ENCODE data around the gene DEGS2. TPM values are rescaled to one million over a fixed set of nuclear protein-coding genes. Genes with fewer than 3 reads are reported as not detected.

Gene DEGS2
- total RNA-seq = not detected in 2 replicates

DNA sequence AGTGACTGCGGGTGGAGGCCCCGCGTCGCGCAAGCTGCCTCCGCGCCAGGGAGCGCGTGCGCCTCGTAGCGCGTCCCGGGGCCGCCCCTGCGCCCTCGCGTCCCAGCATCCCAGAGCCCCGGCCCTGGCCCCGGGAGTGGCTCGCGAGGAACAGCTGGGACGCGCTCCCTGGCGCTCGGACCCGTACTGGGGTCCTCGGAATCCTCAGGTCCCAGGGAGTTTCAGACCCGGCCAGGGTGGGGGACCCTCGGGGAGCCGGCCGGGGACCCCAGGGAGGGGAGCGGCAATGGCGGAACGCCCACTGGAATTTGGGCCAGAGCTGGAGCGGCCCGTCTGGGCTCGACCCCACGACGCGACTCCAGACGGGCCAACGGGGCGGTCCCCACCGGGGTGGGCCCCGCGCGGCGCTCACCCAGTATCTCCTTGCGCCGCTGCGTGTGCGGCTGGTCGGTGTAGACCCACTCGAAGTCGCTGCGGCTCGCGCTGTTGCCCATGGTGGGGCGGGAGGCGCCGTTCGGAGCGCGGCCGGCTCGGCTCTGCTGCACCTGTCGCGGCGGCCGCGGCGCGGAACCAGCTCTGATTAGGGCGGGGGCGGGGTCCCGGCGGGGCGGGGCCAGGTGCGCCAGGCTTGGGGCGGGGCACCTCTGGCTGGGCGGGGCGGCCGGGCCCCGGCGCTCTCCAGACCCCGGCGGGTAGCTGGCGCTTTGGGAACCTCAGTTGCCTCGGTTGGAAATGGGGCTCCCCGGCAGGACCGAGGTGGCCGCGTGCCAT, at the start of gene DEGS2:
Gene DEGS2 (minus strand): TSS at position 552 of the 771 bp plus-strand sequence. CDS start 58 bp downstream, at position 494.

Other genes with a start within 250 kb of the DEGS2 start
- 25.1 and 29.3 TPM in 2 replicates for gene EVL, start 94.2 kb downstream of the DEGS2 start, total RNA-seq
- gene YY1, start 79.5 kb upstream of the DEGS2 start, total RNA-seq = 25.8 and 28.5 TPM in 2 replicates
- 35.6 and 66.6 TPM in 2 replicates for gene SLC25A29, start 146.8 kb upstream of the DEGS2 start, total RNA-seq
- gene SLC25A47, start 163.7 kb upstream of the DEGS2 start, total RNA-seq = not detected in 2 replicates
- gene WDR25, start 216.8 kb upstream of the DEGS2 start, total RNA-seq = 8.7 and 15.6 TPM in 2 replicates